ENCODE data around the gene MATR3.

MATR3 gene

GRCh38 chr5:139248826-139249453 is 44.6 kb upstream of the MATR3 start:
- no peaks in the 10 kb centered on the region; the same call in 1 of the 2 replicates for H3K27me3 ChIP-seq (ENCODE audit: control insufficient read depth, low read length)
- no peak for TF ChIP-seq CTCF (IDR thresholded peaks at IDR 0.05; ENCODE audit: low read depth, low read length, poor library complexity, severe bottlenecking)
- no peak for TF ChIP-seq EZH2phosphoT487 (IDR thresholded peaks at IDR 0.05; ENCODE audit: borderline replicate concordance, low read length)

GRCh38 chr5:139251281-139251687 is 42.3 kb upstream of the MATR3 start:
- Histone ChIP-seq H3K9me3 (ENCODE audit: control insufficient read depth, insufficient read depth, low read length) (no peaks in the 10 kb centered on the region), H3K36me3 (ENCODE audit: control insufficient read depth, low read length) (no peaks in the 10 kb centered on the region), H3K4me2 (ENCODE audit: low read length) (no peak overlapping the region), H3K4me1 (ENCODE audit: control insufficient read depth, low read length) (no peaks in the 10 kb centered on the region), H4K20me1 (ENCODE audit: control insufficient read depth, insufficient read depth, low read depth, low read length) (no peaks in the 10 kb centered on the region), H3K27me3 (ENCODE audit: control insufficient read depth, low read length) (no peaks in the 10 kb centered on the region; the same call in 1 of the 2 replicates), H3K27ac (ENCODE audit: low read depth, low read length) (no peak overlapping the region), H3K9me2 (replicated peaks; ENCODE audit: control insufficient read depth, low read length) (no peaks in the 10 kb centered on the region), H3K79me2 (ENCODE audit: control insufficient read depth, low read length) (no peaks in the 10 kb centered on the region), H3F3A (ENCODE audit: control insufficient read depth, insufficient read depth) (no peaks in the 10 kb centered on the region), H3K4me3 (ENCODE audit: low read length) (no peak overlapping the region)
- TF ChIP-seq CTCF (IDR thresholded peaks at IDR 0.05; ENCODE audit: low read depth, low read length, poor library complexity, severe bottlenecking), result peak; percentile 76
- TF ChIP-seq EZH2phosphoT487 (IDR thresholded peaks at IDR 0.05; ENCODE audit: borderline replicate concordance, low read length), result no peak

More at GRCh38 chr5:139248826-139249453, 44.6 kb upstream of the MATR3 start:
- Histone ChIP-seq H3K27ac (ENCODE audit: low read depth, low read length) (no peak overlapping the region), H4K20me1 (ENCODE audit: control insufficient read depth, insufficient read depth, low read depth, low read length) (no peaks in the 10 kb centered on the region), H3K9me2 (replicated peaks; ENCODE audit: control insufficient read depth, low read length) (no peaks in the 10 kb centered on the region), H3K4me2 (ENCODE audit: low read length) (no peak overlapping the region), H3F3A (ENCODE audit: control insufficient read depth, insufficient read depth) (no peaks in the 10 kb centered on the region), H3K36me3 (ENCODE audit: control insufficient read depth, low read length) (no peaks in the 10 kb centered on the region), H3K9me3 (ENCODE audit: control insufficient read depth, insufficient read depth, low read length) (no peaks in the 10 kb centered on the region), H3K4me1 (ENCODE audit: control insufficient read depth, low read length) (no peaks in the 10 kb centered on the region), H3K79me2 (ENCODE audit: control insufficient read depth, low read length) (no peaks in the 10 kb centered on the region), H3K4me3 (ENCODE audit: low read length) (no peak overlapping the region)

DNA sequence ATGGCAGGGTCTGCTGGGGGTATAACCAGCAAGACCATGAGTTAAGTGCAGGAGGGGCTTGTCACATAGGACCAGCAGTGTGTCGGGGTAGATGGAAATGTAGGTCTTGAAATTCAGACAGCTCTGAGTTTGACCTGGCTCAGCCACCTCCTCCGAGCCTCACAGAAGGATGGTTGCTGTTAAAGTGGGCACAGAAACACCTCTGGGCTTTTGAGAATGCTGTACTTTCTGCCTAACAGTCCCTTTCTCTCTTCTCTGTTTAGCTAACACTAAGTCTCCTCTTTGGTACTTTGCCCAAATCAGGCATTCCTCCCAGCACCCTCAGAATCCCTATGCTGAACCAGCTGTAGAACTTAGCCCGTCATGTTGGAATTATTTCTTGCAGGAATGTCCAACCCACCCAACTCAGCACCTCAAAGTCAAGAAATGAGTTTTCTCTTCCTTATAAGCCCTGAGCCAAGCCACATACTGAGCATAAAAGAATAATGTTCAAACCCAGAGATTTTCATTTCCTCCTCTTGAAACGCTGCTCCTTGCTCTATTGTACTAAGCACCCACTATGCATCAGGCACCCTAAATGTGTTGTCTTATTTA is 41.7 kb upstream of the MATR3 start:
- Histone ChIP-seq H3K4me1 (ENCODE audit: control insufficient read depth, low read length) (no peaks in the 10 kb centered on the region), H3K27me3 (ENCODE audit: control insufficient read depth, low read length) (no peaks in the 10 kb centered on the region; the same call in 1 of the 2 replicates), H3K9me2 (replicated peaks; ENCODE audit: control insufficient read depth, low read length) (no peaks in the 10 kb centered on the region), H3K36me3 (ENCODE audit: control insufficient read depth, low read length) (no peaks in the 10 kb centered on the region), H3F3A (ENCODE audit: control insufficient read depth, insufficient read depth) (no peaks in the 10 kb centered on the region), H3K9me3 (ENCODE audit: control insufficient read depth, insufficient read depth, low read length) (no peaks in the 10 kb centered on the region), H3K4me3 (ENCODE audit: low read length) (no peak overlapping the region), H4K20me1 (ENCODE audit: control insufficient read depth, insufficient read depth, low read depth, low read length) (no peaks in the 10 kb centered on the region), H3K27ac (ENCODE audit: low read depth, low read length) (no peak overlapping the region), H3K79me2 (ENCODE audit: control insufficient read depth, low read length) (no peaks in the 10 kb centered on the region), H3K4me2 (ENCODE audit: low read length) (no peak overlapping the region)
- TF ChIP-seq EZH2phosphoT487 (IDR thresholded peaks at IDR 0.05; ENCODE audit: borderline replicate concordance, low read length), result no peak

GRCh38 chr5:139253115-139253514 is 40.4 kb upstream of the MATR3 start:
- Histone ChIP-seq H3K27me3 (ENCODE audit: control insufficient read depth, low read length) (no peaks in the 10 kb centered on the region; the same call in 1 of the 2 replicates), H3K4me2 (ENCODE audit: low read length) (no peak overlapping the region), H3F3A (ENCODE audit: control insufficient read depth, insufficient read depth) (no peaks in the 10 kb centered on the region), H3K36me3 (ENCODE audit: control insufficient read depth, low read length) (no peaks in the 10 kb centered on the region), H3K79me2 (ENCODE audit: control insufficient read depth, low read length) (no peaks in the 10 kb centered on the region), H3K9me3 (ENCODE audit: control insufficient read depth, insufficient read depth, low read length) (no peaks in the 10 kb centered on the region), H3K27ac (ENCODE audit: low read depth, low read length) (no peak overlapping the region), H3K4me3 (ENCODE audit: low read length) (no peak overlapping the region), H3K9me2 (replicated peaks; ENCODE audit: control insufficient read depth, low read length) (no peaks in the 10 kb centered on the region), H4K20me1 (ENCODE audit: control insufficient read depth, insufficient read depth, low read depth, low read length) (no peaks in the 10 kb centered on the region), H3K4me1 (ENCODE audit: control insufficient read depth, low read length) (no peaks in the 10 kb centered on the region)
- TF ChIP-seq EZH2phosphoT487 (IDR thresholded peaks at IDR 0.05; ENCODE audit: borderline replicate concordance, low read length), result no peak
- no peak for TF ChIP-seq CTCF (IDR thresholded peaks at IDR 0.05; ENCODE audit: low read depth, low read length, poor library complexity, severe bottlenecking)

Data from DOHH2 (cell line).